Stimulated activated CD8-positive, alpha-beta memory T cell treated with anti-CD3 and anti-CD28 coated beads, Interleukin-15, amount 100 ng/mL, for 48 hours (primary cell): Measurements from ENCODE around the gene KLF17.
"Not testable (repeated sequence)": the region's sequence is repeated elsewhere in the genome, so short reads cannot be mapped to it uniquely, and the experiment has no call there.

ENCODE experiments used
- DNase-seq, 2 donors: peaks; one replicate each; pipeline ENCODE4 v3.0.0-alpha.2; 2020; ENCODE audit warnings: low read depth in 2 of 2

The KLF17 gene

GRCh38 chr1:44108971-44109370 lies 9.7 kb upstream of the KLF17 start:
- DNase-seq, result no peak

GRCh38 chr1:44110916-44111315 lies 7.7 kb upstream of the KLF17 start:
- DNase-seq, result no peak

GRCh38 chr1:44111861-44112260 lies 6.8 kb upstream of the KLF17 start:
- DNase-seq, result no peak

GRCh38 chr1:44112486-44112885 lies 6.1 kb upstream of the KLF17 start:
- DNase-seq, result no peak

GRCh38 chr1:44113095-44113609 lies 5.5 kb upstream of the KLF17 start:
- DNase-seq, result no peak

GRCh38 chr1:44114098-44114497 lies 4.5 kb upstream of the KLF17 start:
- no peak for DNase-seq

GRCh38 chr1:44117272-44117671 lies 1.3 kb upstream of the KLF17 start:
- not testable (repeated sequence) for DNase-seq

GRCh38 chr1:44119525-44119924 lies 904 bp downstream of the KLF17 start:
- DNase-seq, result no peak

GRCh38 chr1:44120398-44120949 lies 1.9 kb downstream of the KLF17 start:
- no peak for DNase-seq

- DNase-seq, result no peak
These were observed 11.2 kb downstream of the KLF17 start for GRCh38 chr1:44129616-44130500.

- no peak for DNase-seq
These were observed 12.8 kb downstream of the KLF17 start for GRCh38 chr1:44131411-44131810.

GRCh38 chr1:44134071-44134920 lies 15.7 kb downstream of the KLF17 start:
- DNase-seq, result no peak

- DNase-seq, result no peak
These were observed 17.3 kb downstream of the KLF17 start for GRCh38 chr1:44135886-44136285.

- DNase-seq, result no peak
These were observed 19.6 kb downstream of the KLF17 start for GRCh38 chr1:44138239-44138638.

- not testable (repeated sequence) for DNase-seq
These were observed 20.9 kb downstream of the KLF17 start for GRCh38 chr1:44139565-44139964.

- no peak for DNase-seq
These were observed 22.9 kb downstream of the KLF17 start, which contains the start of gene KLF18 for GRCh38 chr1:44141531-44141930. Gene KLF18 (minus strand): TSS chr1:44141631. CDS start chr1:44141631, 0 bp downstream.

GRCh38 chr1:44144962-44145756 lies 26.5 kb downstream of the KLF17 start:
- DNase-seq, result no peak

- no peak for DNase-seq
These were observed 28.1 kb downstream of the KLF17 start for GRCh38 chr1:44146536-44147361.

- DNase-seq, result no peak
These were observed 29.0 kb downstream of the KLF17 start for GRCh38 chr1:44147582-44147981.

GRCh38 chr1:44151332-44151731 lies 32.7 kb downstream of the KLF17 start:
- no peak for DNase-seq
